Measurements from ENCODE around the gene C9orf40. TPM values are rescaled to one million over a fixed set of nuclear protein-coding genes. Genes with fewer than 3 reads are reported as not detected.

The C9orf40 gene, protein sequence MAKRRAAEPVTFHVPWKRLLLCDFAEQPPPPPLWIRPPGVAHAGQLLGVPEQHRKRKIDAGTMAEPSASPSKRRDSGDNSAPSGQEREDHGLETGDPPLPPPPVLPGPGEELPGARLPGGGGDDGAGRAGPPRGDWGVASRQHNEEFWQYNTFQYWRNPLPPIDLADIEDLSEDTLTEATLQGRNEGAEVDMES
- 7.1 to 12.0 TPM (median 11.0 TPM) in 5 replicates for total RNA-seq (2022; extraction: Qiagen RNA extraction; ENCODE audit: low read depth)

DNA sequence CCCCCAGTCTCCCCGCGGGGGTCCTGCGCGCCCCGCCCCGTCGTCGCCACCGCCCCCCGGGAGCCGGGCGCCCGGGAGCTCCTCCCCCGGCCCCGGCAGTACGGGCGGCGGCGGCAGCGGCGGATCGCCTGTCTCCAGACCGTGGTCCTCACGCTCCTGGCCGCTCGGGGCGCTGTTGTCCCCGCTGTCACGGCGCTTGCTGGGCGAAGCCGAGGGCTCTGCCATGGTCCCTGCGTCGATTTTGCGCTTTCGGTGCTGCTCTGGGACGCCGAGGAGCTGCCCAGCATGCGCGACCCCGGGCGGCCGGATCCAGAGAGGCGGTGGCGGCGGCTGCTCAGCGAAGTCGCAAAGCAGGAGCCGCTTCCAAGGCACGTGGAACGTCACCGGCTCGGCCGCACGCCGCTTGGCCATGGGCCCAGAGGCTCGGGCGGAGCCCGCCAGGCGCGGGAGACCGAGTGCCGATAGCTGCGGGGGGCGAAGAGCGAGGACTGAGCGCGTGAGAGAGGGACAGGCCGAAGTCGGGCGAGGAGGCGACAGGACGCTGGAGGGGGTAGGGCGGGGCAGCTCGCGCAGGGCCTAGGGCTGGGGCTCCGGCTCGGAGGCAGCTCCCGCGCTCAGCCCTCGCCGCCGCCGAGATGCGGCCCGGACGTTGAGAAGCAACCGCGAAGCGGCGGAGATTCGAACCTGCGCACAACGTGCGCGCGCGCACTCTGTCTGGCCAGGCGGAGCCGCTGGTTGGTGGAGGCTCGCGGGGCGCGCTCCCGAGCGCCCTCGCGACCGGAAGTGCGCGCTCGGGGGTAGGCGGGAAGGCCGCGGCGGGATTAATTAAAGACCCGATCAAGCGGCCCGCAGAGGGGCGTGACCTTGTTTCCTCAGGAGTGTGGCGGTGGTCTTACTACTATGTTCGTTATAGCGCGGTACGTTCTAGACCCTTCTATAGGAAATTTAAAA lies at the start of gene C9orf40:
Gene C9orf40, minus strand, starts transcription at position 712 of the 951 bp plus-strand sequence. Its CDS starts 301 bp downstream, at position 411.

Other genes starting within 250 kb of the C9orf40 start
- gene TRPM6, start 65.0 kb downstream of the C9orf40 start, total RNA-seq (2022; extraction: Qiagen RNA extraction; ENCODE audit: low read depth), result 1.3 to 1.8 TPM (median 1.4 TPM) in 5 replicates
- 8.0 to 14.8 TPM (median 13.5 TPM) in 5 replicates for gene CARNMT1, start 75.4 kb upstream of the C9orf40 start, total RNA-seq (2022; extraction: Qiagen RNA extraction; ENCODE audit: low read depth)
- 4.3 to 6.1 TPM (median 5.9 TPM) in 5 replicates for gene NMRK1, start 135.2 kb upstream of the C9orf40 start, total RNA-seq (2022; extraction: Qiagen RNA extraction; ENCODE audit: low read depth)
- gene OSTF1, start 135.6 kb upstream of the C9orf40 start, total RNA-seq (2022; extraction: Qiagen RNA extraction; ENCODE audit: low read depth), result 12.6 to 17.4 TPM (median 13.9 TPM) in 5 replicates

Data from A549 treated with RU486 at 1 μM for 4 hours (cell line).